SK-N-SH (cell line): ENCODE data around the gene MYBBP1A. TPM values are rescaled to one million over a fixed set of nuclear protein-coding genes. Genes with fewer than 3 reads are reported as not detected.

Experiments used
- CTCF ChIA-PET: fragments of 300-600, 350-600 bp; formaldehyde crosslinking; extraction: SDS; loops from one replicate; lab custom pipeline; 2021; lab: Yijun Ruan, JAX
- POLR2A ChIA-PET: fragments of 350-600 bp; sonication (Branson Sonifier 250); formaldehyde crosslinking; extraction: SDS; loops from one replicate; lab custom pipeline; 2020; ENCODE audit warnings: antibody characterized with exemption, inconsistent platforms; lab: Yijun Ruan, JAX
- DNase-seq: peaks from one replicate; pipeline ENCODE4 v3.0.0; 2012
- H2AFZ ChIP-seq: fragments of 200-600 bp; sonication (generic); 2 replicates; pipeline ENCODE4 v1.8.1; 2016; ENCODE audit warnings: antibody characterized with exemption, mild to moderate bottlenecking, low read depth
- H3F3A ChIP-seq: fragments of 200-600 bp; sonication (generic); replicated peaks from 2 replicates; pipeline ENCODE3; 2016; ENCODE audit warnings: antibody characterized with exemption, mild to moderate bottlenecking; ENCODE audit not compliant: insufficient read depth
- H3K27ac ChIP-seq, 2 experiments: fragments of 200-500 bp in 1 of 2; fragments of 200-600 bp in 1 of 2; sonication (Bioruptor generic) in 1 of 2; sonication (generic), shearing (Covaris generic) in 1 of 2; 2 replicates each; pipeline versions ENCODE4 v1.5.1 to v1.6.1; 2014 to 2016; ENCODE audit warnings: low read depth in 2 of 2, inconsistent platforms in 1 of 2, low read length in 1 of 2, mild to moderate bottlenecking in 1 of 2, mixed read lengths in 1 of 2
- H3K27me3 ChIP-seq: fragments of 200-600 bp; sonication (generic), shearing (Covaris generic); 2 replicates; pipeline ENCODE4 v1.6.1; 2016; ENCODE audit warnings: mixed run types; ENCODE audit not compliant: insufficient read depth
- H3K36me3 ChIP-seq, 2 experiments: fragments of 200-500 bp in 1 of 2; fragments of 200-600 bp in 1 of 2; sonication (Bioruptor generic) in 1 of 2; sonication (generic) in 1 of 2; replicated peaks in 1 of 2; 2 replicates each; pipeline versions ENCODE3 to v1.5.1; 2014 to 2016; ENCODE audit warnings: low read length in 1 of 2, mild to moderate bottlenecking in 1 of 2; ENCODE audit not compliant: insufficient read depth in 2 of 2, control insufficient read depth in 1 of 2
- H3K4me1 ChIP-seq, 2 experiments: fragments of 200-500 bp in 1 of 2; fragments of 200-600 bp in 1 of 2; sonication (Bioruptor generic) in 1 of 2; sonication (generic), shearing (Covaris generic) in 1 of 2; 2 replicates each; pipeline versions ENCODE4 v1.5.1 to v1.6.1; 2014 to 2016; ENCODE audit warnings: low read depth in 1 of 2, low read length in 1 of 2, mixed run types in 1 of 2; ENCODE audit not compliant: insufficient read depth in 2 of 2, control insufficient read depth in 1 of 2
- H3K4me2 ChIP-seq: fragments of 200-600 bp; sonication (generic), shearing (Covaris generic); 2 replicates; pipeline ENCODE4 v1.6.1; 2017; ENCODE audit warnings: mixed run types
- H3K4me3 ChIP-seq, 2 experiments: fragments of 200-500 bp in 1 of 2; fragments of 200-600 bp in 1 of 2; sonication (Bioruptor generic) in 1 of 2; sonication (generic), shearing (Covaris generic) in 1 of 2; 2 replicates each; pipeline versions ENCODE4 v1.5.1 to v1.8.1; 2014 to 2016; ENCODE audit warnings: low read depth in 2 of 2, inconsistent platforms in 1 of 2, low read length in 1 of 2, mild to moderate bottlenecking in 1 of 2, mixed read lengths in 1 of 2, moderate library complexity in 1 of 2
- H3K79me2 ChIP-seq: fragments of 200-600 bp; sonication (generic); 2 replicates; pipeline ENCODE4 v1.8.1; 2017; ENCODE audit warnings: mild to moderate bottlenecking; ENCODE audit not compliant: insufficient read depth
- H3K9ac ChIP-seq: fragments of 200-600 bp; sonication (generic); 2 replicates; pipeline ENCODE4 v1.6.1; 2017; ENCODE audit warnings: mixed run types
- H3K9me2 ChIP-seq: fragments of 200-600 bp; sonication (generic); 2 replicates; pipeline ENCODE4 v1.6.1; 2017; ENCODE audit warnings: mixed run types
- H3K9me3 ChIP-seq: fragments of 200-600 bp; sonication (generic); 2 replicates; pipeline ENCODE4 v1.6.1; 2017; ENCODE audit warnings: mixed run types, mild to moderate bottlenecking, moderate library complexity
- H4K20me1 ChIP-seq: fragments of 200-600 bp; sonication (generic); 2 replicates; pipeline ENCODE4 v1.6.1; 2017; ENCODE audit warnings: mild to moderate bottlenecking, mixed run types; ENCODE audit not compliant: insufficient read depth
- EZH2phosphoT487 ChIP-seq: fragments of 200-600 bp; sonication (generic); IDR thresholded peaks from 2 replicates; pipeline ENCODE4 v1.6.1; 2017; ENCODE audit warnings: low read depth, mixed run types, mild to moderate bottlenecking, antibody characterized with exemption, moderate library complexity, borderline replicate concordance
- FOSL2 ChIP-seq: IDR thresholded peaks from 2 replicates; pipeline ENCODE4 v1.4.0; 2012; ENCODE audit warnings: low read depth, mild to moderate bottlenecking, moderate library complexity, borderline replicate concordance
- FOXJ3 ChIP-seq: sonication (generic); formaldehyde crosslinking; IDR thresholded peaks from 2 replicates; pipeline ENCODE4 v1.5.1; 2020; ENCODE audit warnings: mild to moderate bottlenecking, missing genetic modification reagents
- FOXM1 ChIP-seq: IDR thresholded peaks from 2 replicates; pipeline ENCODE4 v1.4.0; 2012; ENCODE audit warnings: low read depth, mild to moderate bottlenecking
- GABPA ChIP-seq: IDR thresholded peaks from 2 replicates; pipeline ENCODE4 v1.4.0; 2012; ENCODE audit warnings: low read depth, mild to moderate bottlenecking
- MEF2A ChIP-seq: IDR thresholded peaks from 2 replicates; pipeline ENCODE4 v1.4.0; 2012; ENCODE audit warnings: low read depth, borderline replicate concordance
- MXI1 ChIP-seq: IDR thresholded peaks from 2 replicates; pipeline ENCODE4 v1.6.1; 2012; ENCODE audit warnings: mild to moderate bottlenecking, low read depth, low read length, improper control_type of control experiment
- NFIC ChIP-seq: IDR thresholded peaks from 2 replicates; pipeline ENCODE4 v1.4.0; 2012; ENCODE audit warnings: borderline replicate concordance
- PBX3 ChIP-seq: IDR thresholded peaks from 2 replicates; pipeline ENCODE4; 2012
- RCOR1 ChIP-seq: fragments of 150-350 bp; IDR thresholded peaks from 2 replicates; pipeline ENCODE4 v1.6.1; 2017; ENCODE audit warnings: antibody characterized with exemption, low read length
- SIN3A ChIP-seq: IDR thresholded peaks from 2 replicates; pipeline ENCODE4 v1.6.1; 2012; ENCODE audit warnings: low read depth, mild to moderate bottlenecking, low read length, moderate library complexity, borderline replicate concordance
- TCF12 ChIP-seq: IDR thresholded peaks from 2 replicates; pipeline ENCODE4 v1.4.0; 2012
- TEAD4 ChIP-seq: IDR thresholded peaks from 2 replicates; pipeline ENCODE4 v1.4.0; 2012; ENCODE audit warnings: mild to moderate bottlenecking, borderline replicate concordance; ENCODE audit not compliant: insufficient read depth
- YY1 ChIP-seq: IDR thresholded peaks from 2 replicates; pipeline ENCODE4 v1.4.0; 2012; ENCODE audit warnings: low read depth, mild to moderate bottlenecking
- WGBS: methylation state at CpG from one replicate; pipeline ENCODE4 v1.1.6; 2017; ENCODE audit warnings: low lambda C conversion rate; 5-methylcytosine and 5-hydroxymethylcytosine counted together
- polyA plus RNA-seq, 3 experiments: library from polyadenylated mRNA; depleted of rRNA; stranded (reverse); fragments of >200 nt; gene quantifications; 2 replicates each; pipeline ENCODE4 v1.2.3, GENCODE V29; 2012

Gene MYBBP1A
- polyA plus RNA-seq, 1 of the 3 experiments (the other 2 are of a cell fraction): 93.0 TPM

GRCh38 chr17:4501295-4501949 lies 53.8 kb downstream of the MYBBP1A start:
- H3K9me3 ChIP-seq: no peaks in the 10 kb centered on the region
- TF ChIP-seq PBX3 (no peak), FOXM1 (no peak), SIN3A (no peak), NFIC (no peak), YY1 (no peak), GABPA (no peak)
- H3K27ac ChIP-seq: no peak overlapping the region
- peaks cover 0 to 3% of the 10 kb centered on the region in 2 experiments; a peak in 1 of 4 replicates for H3K4me1 ChIP-seq
- peaks cover 35% of the 10 kb centered on the region for H3K27me3 ChIP-seq
- H3K4me3 ChIP-seq: no peak overlapping the region
- H3F3A ChIP-seq: peaks cover 5% of the 10 kb centered on the region
- CTCF ChIA-PET: interaction anchor here (0.8 to 3.3 kb wide), 2 partner anchors 81 to 164 kb away, joined by 3 to 10 read pairs; no protein-coding TSS in a partner anchor
- H3K36me3 ChIP-seq: no peaks in the 10 kb centered on the region
- no peaks in the 10 kb centered on the region for H3K79me2 ChIP-seq
- H3K9me2 ChIP-seq: no peaks in the 10 kb centered on the region
- DNase-seq: no peak
- H2AFZ ChIP-seq: no peak overlapping the region
- H4K20me1 ChIP-seq: 0 out of 2 replicates have a peak, but pooled peaks cover 7% of the 10 kb centered on the region
- H3K4me2 ChIP-seq: no peak overlapping the region
- no peak overlapping the region for H3K9ac ChIP-seq
- POLR2A ChIA-PET: no interaction called here
- 34% methylated on average over 3 of the region's 3 CpGs for WGBS

GRCh38 chr17:4500191-4500571 lies 55.0 kb downstream of the MYBBP1A start:
- POLR2A ChIA-PET: no interaction called here
- no peak overlapping the region for H3K9ac ChIP-seq

More at GRCh38 chr17:4500191-4500571, 55.0 kb downstream of the MYBBP1A start:
- Histone ChIP-seq H3F3A (peaks cover 5% of the 10 kb centered on the region), H4K20me1 (0 out of 2 replicates have a peak, but pooled peaks cover 7% of the 10 kb centered on the region), H3K4me2 (no peak overlapping the region), H3K27me3 (peaks cover 35% of the 10 kb centered on the region), H3K36me3 (no peaks in the 10 kb centered on the region), H2AFZ (no peak overlapping the region), H3K4me3 (no peak overlapping the region), H3K27ac (no peak overlapping the region), H3K9me2 (no peaks in the 10 kb centered on the region), H3K4me1 (peaks cover 0 to 3% of the 10 kb centered on the region in 2 experiments; a peak in 1 of 4 replicates), H3K79me2 (no peaks in the 10 kb centered on the region), H3K9me3 (no peaks in the 10 kb centered on the region)
- CTCF ChIA-PET: interaction anchor here (0.7 to 3.3 kb wide), 4 partner anchors 12 to 80 kb away, joined by 3 to 10 read pairs (median 5); no protein-coding TSS in a partner anchor
- no peak for TF ChIP-seq EZH2phosphoT487
- no peak for TF ChIP-seq MEF2A
- no peak for TF ChIP-seq PBX3
- TF ChIP-seq TEAD4: no peak
- no peak for TF ChIP-seq FOSL2
- no peak for TF ChIP-seq TCF12
- TF ChIP-seq RCOR1: no peak
- no peak for TF ChIP-seq FOXJ3 (CRISPR knock-in tag)
- TF ChIP-seq MXI1: no peak
- 34% methylated on average over 7 of the region's 7 CpGs for WGBS
- DNase-seq: no peak
